ENCODE results near the gene GGCT. TPM values are rescaled to one million over a fixed set of nuclear protein-coding genes. Genes with fewer than 3 reads are reported as not detected.
"Not testable (repeated sequence)": the region's sequence is repeated elsewhere in the genome, so short reads cannot be mapped to it uniquely, and the experiment has no call there.

GGCT gene
- polyA plus RNA-seq, 3 donors: 7.6 to 18.1 (median 10.7) TPM

DNA sequence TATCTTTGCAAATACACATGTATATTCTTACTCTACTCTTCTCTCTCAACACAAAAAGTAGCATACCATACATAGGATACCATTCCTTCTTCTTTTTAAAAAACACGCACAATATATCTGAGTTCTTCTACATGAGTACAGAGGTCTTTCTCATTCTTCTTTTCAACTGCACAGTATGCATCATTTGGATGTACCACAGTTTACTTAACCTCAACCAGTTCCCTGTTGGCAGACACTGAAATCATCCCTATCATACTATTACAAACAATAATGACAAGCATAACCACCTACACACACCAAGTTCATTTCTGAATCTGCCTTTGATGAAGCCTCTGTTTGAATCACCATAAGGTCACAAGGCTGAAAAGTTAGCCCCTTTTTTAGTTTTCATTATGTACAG lies 25.7 kb upstream of the GGCT start:
- Mint-ChIP-seq H3K36me3 (peaks cover 29 to 31% of the 10 kb centered on the region in 2 donors), H3K9me3 (peaks cover 0 to 2% (median 0%) of the 10 kb centered on the region in 7 donors), H3K4me1 (no peaks in the 10 kb centered on the region), H3K27ac (no peak overlapping the region), H3K4me3 (no peak overlapping the region), H3K27me3 (ENCODE audit: low read depth in 3 of 3) (peaks cover 0 to 3% (median 2%) of the 10 kb centered on the region in 3 donors)
- H3K9ac ChIP-seq (ENCODE audit: insufficient read depth, low read length, poor library complexity, severe bottlenecking): no peak overlapping the region
- no peaks in the 10 kb centered on the region for H3K27me3 ChIP-seq (ENCODE audit: control insufficient read depth in 2 of 2, insufficient read depth in 2 of 2, low read length in 2 of 2)
- intact Hi-C loops (cut with micrococcal nuclease): no loop called here
- no peak for DNase-seq
- H3K4me1 ChIP-seq (ENCODE audit: control insufficient read depth in 1 of 2, insufficient read depth in 2 of 2, low read length in 2 of 2): no peaks in the 10 kb centered on the region
- TF ChIP-seq, protein P1, sequence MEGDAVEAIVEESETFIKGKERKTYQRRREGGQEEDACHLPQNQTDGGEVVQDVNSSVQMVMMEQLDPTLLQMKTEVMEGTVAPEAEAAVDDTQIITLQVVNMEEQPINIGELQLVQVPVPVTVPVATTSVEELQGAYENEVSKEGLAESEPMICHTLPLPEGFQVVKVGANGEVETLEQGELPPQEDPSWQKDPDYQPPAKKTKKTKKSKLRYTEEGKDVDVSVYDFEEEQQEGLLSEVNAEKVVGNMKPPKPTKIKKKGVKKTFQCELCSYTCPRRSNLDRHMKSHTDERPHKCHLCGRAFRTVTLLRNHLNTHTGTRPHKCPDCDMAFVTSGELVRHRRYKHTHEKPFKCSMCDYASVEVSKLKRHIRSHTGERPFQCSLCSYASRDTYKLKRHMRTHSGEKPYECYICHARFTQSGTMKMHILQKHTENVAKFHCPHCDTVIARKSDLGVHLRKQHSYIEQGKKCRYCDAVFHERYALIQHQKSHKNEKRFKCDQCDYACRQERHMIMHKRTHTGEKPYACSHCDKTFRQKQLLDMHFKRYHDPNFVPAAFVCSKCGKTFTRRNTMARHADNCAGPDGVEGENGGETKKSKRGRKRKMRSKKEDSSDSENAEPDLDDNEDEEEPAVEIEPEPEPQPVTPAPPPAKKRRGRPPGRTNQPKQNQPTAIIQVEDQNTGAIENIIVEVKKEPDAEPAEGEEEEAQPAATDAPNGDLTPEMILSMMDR (IDR thresholded peaks at IDR 0.05): no peak
- H3K9me3 ChIP-seq (replicated peaks in 1 of 2; ENCODE audit: control insufficient read depth in 1 of 2, insufficient read depth in 1 of 2, low read length in 2 of 2): no peaks in the 10 kb centered on the region
- no peak overlapping the region for H3K4me2 ChIP-seq (replicated peaks; ENCODE audit: extremely low read depth, low read length, poor library complexity, severe bottlenecking)
- H3K27ac ChIP-seq (ENCODE audit: low read depth in 1 of 2, low read length in 2 of 2): no peak overlapping the region
- no peaks in the 10 kb centered on the region for H4K20me1 ChIP-seq (ENCODE audit: insufficient read depth, low read length)
- peaks cover 6 to 18% of the 10 kb centered on the region in 2 donors for H3K36me3 ChIP-seq (replicated peaks in 1 of 2; ENCODE audit: control insufficient read depth in 1 of 2, insufficient read depth in 2 of 2, low read length in 2 of 2)
- no peak overlapping the region for H3K4me3 ChIP-seq (replicated peaks in 1 of 3; ENCODE audit: low read depth in 2 of 3, low read length in 3 of 3)
- 100% methylated on average over 1 of the region's 1 CpG for WGBS (ENCODE audit: insufficient coverage)
- H2AFZ ChIP-seq (ENCODE audit: insufficient read depth, low read depth, low read length, poor library complexity, severe bottlenecking): no peak overlapping the region
- no peaks in the 10 kb centered on the region for H3K79me2 ChIP-seq (ENCODE audit: insufficient read depth, low read length)

DNA sequence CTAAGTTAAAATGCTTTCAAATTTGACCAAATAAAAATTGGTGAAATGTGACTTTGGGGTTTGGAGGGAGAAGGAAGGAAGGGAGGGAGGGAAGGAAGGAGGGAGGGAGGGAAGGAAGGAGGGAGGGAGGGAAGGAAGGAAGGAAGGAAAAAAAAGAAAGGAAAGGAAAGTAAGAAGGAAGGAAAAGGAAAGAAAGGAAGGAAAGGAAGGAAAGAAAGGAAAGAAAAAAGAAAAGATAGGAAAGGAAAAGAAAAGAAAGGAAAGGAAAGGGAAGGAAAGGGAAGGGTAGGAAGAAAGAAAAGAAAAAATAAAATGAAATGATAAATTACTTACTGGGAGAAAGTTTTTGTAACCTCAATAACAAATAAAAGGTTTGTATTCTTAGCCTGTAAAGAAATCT lies 24.1 kb upstream of the GGCT start:
- Histone ChIP-seq H3K9me3 (replicated peaks in 1 of 2; ENCODE audit: control insufficient read depth in 1 of 2, insufficient read depth in 1 of 2, low read length in 2 of 2) (no peaks in the 10 kb centered on the region), H4K20me1 (ENCODE audit: insufficient read depth, low read length) (no peaks in the 10 kb centered on the region), H3K9ac (ENCODE audit: insufficient read depth, low read length, poor library complexity, severe bottlenecking) (no peak overlapping the region), H3K4me1 (ENCODE audit: control insufficient read depth in 1 of 2, insufficient read depth in 2 of 2, low read length in 2 of 2) (no peaks in the 10 kb centered on the region), H3K36me3 (replicated peaks in 1 of 2; ENCODE audit: control insufficient read depth in 1 of 2, insufficient read depth in 2 of 2, low read length in 2 of 2) (peaks cover 2 to 18% of the 10 kb centered on the region in 2 donors), H3K27me3 (ENCODE audit: control insufficient read depth in 2 of 2, insufficient read depth in 2 of 2, low read length in 2 of 2) (no peaks in the 10 kb centered on the region), H3K79me2 (ENCODE audit: insufficient read depth, low read length) (no peaks in the 10 kb centered on the region), H3K4me2 (replicated peaks; ENCODE audit: extremely low read depth, low read length, poor library complexity, severe bottlenecking) (no peak overlapping the region), H3K4me3 (replicated peaks in 1 of 3; ENCODE audit: low read depth in 2 of 3, low read length in 3 of 3) (no peak overlapping the region), H2AFZ (ENCODE audit: insufficient read depth, low read depth, low read length, poor library complexity, severe bottlenecking) (no peak overlapping the region), H3K27ac (ENCODE audit: low read depth in 1 of 2, low read length in 2 of 2) (no peak overlapping the region)
- Mint-ChIP-seq H3K27me3 (ENCODE audit: low read depth in 3 of 3) (peaks cover 0 to 2% (median 1%) of the 10 kb centered on the region in 3 donors), H3K4me3 (no peak overlapping the region), H3K27ac (no peak overlapping the region), H3K4me1 (no peaks in the 10 kb centered on the region), H3K36me3 (peaks cover 27 to 31% of the 10 kb centered on the region in 2 donors), H3K9me3 (peaks cover 0 to 2% (median 0%) of the 10 kb centered on the region in 7 donors)
- DNase-seq: no peak
- TF ChIP-seq, protein P1 (IDR thresholded peaks at IDR 0.05): no peak
- intact Hi-C loops (cut with micrococcal nuclease): no loop called here

DNA sequence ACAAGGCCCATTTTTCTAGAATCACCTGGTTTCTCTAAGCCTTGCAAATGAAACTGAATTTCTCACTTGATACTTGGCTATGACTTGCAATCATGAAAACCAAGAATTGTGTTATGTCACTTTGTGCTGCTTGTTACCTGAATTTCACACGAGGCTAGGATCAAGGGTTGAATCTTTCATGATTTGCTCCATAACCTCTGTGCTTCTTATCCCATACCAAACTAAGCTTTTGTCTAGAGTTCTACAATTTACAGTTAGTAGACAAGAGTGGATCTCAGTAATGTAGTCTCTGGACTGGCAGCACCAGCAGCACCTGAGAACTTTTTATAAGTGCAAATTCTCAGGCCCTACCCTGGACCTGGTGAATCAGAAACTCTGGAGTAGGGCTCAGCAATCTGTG lies 22.7 kb upstream of the GGCT start:
- DNase-seq; intact Hi-C loops (cut with micrococcal nuclease): not testable (repeated sequence)

More for the DNA sequence above, 22.7 kb upstream of the GGCT start:
- peaks cover 38 to 43% of the 10 kb centered on the region in 2 donors for H3K36me3 Mint-ChIP-seq
- not testable (repeated sequence) for H3K4me1 ChIP-seq (ENCODE audit: control insufficient read depth in 1 of 2, insufficient read depth in 2 of 2, low read length in 2 of 2); H3K4me2 ChIP-seq (replicated peaks; ENCODE audit: extremely low read depth, low read length, poor library complexity, severe bottlenecking); H3K9me3 Mint-ChIP-seq; H3K4me1 Mint-ChIP-seq; H3K27ac Mint-ChIP-seq; H4K20me1 ChIP-seq (ENCODE audit: insufficient read depth, low read length); H3K4me3 ChIP-seq (replicated peaks in 1 of 3; ENCODE audit: low read depth in 2 of 3, low read length in 3 of 3); H3K27me3 Mint-ChIP-seq (ENCODE audit: low read depth in 3 of 3); H3K79me2 ChIP-seq (ENCODE audit: insufficient read depth, low read length); H2AFZ ChIP-seq (ENCODE audit: insufficient read depth, low read depth, low read length, poor library complexity, severe bottlenecking); H3K9ac ChIP-seq (ENCODE audit: insufficient read depth, low read length, poor library complexity, severe bottlenecking); H3K4me3 Mint-ChIP-seq; H3K27me3 ChIP-seq (ENCODE audit: control insufficient read depth in 2 of 2, insufficient read depth in 2 of 2, low read length in 2 of 2); H3K27ac ChIP-seq (ENCODE audit: low read depth in 1 of 2, low read length in 2 of 2); H3K9me3 ChIP-seq (replicated peaks in 1 of 2; ENCODE audit: control insufficient read depth in 1 of 2, insufficient read depth in 1 of 2, low read length in 2 of 2)
- no CpG with 5 or more reads among the region's 1 CpG for WGBS (ENCODE audit: insufficient coverage)
- H3K36me3 ChIP-seq (replicated peaks in 1 of 2; ENCODE audit: control insufficient read depth in 1 of 2, insufficient read depth in 2 of 2, low read length in 2 of 2): peaks cover 0 to 14% of the 10 kb centered on the region in 2 donors

Measured in CD14-positive monocyte (primary cell).